GM23338 (cell line): ENCODE measurements around the gene NSG1. TPM values are rescaled to one million over a fixed set of nuclear protein-coding genes. Genes with fewer than 3 reads are reported as not detected.
A peak's percentile ranks its signal among the peaks of the same experiment; 100 is the strongest.

Experiments used
- ATAC-seq: fragments of 200-7000 bp; cut with Tn5 transposase; 3 replicates; pipeline ENCODE4 v1.9.1; 2020
- DNase-seq: peaks from one replicate; pipeline ENCODE4 v3.0.0-alpha.2; 2015; ENCODE audit warnings: low spot score
- H2AFZ ChIP-seq: fragments of 200-600 bp; sonication (generic); 2 replicates; pipeline ENCODE4 v1.8.0; 2016; ENCODE audit warnings: antibody characterized with exemption, mild to moderate bottlenecking, moderate library complexity
- H3F3A ChIP-seq: fragments of 200-600 bp; sonication (generic); replicated peaks from 2 replicates; pipeline ENCODE4 v1.8.0; 2017; ENCODE audit warnings: antibody characterized with exemption, mixed run types, low read depth
- H3K27ac ChIP-seq: fragments of 200-600 bp; sonication (generic); 2 replicates; pipeline ENCODE4 v1.6.1; 2016; ENCODE audit warnings: low read depth
- H3K27me3 ChIP-seq: fragments of 200-600 bp; sonication (generic); 2 replicates; pipeline ENCODE4 v1.8.0; 2016; ENCODE audit warnings: mild to moderate bottlenecking, mixed run types, moderate library complexity; ENCODE audit not compliant: insufficient read depth
- H3K36me3 ChIP-seq: fragments of 200-600 bp; sonication (generic); 2 replicates; pipeline ENCODE4 v1.8.0; 2016; ENCODE audit warnings: mild to moderate bottlenecking; ENCODE audit not compliant: insufficient read depth
- H3K4me1 ChIP-seq: fragments of 200-600 bp; sonication (generic); 2 replicates; pipeline ENCODE4 v1.8.0; 2016; ENCODE audit warnings: mild to moderate bottlenecking, moderate library complexity; ENCODE audit not compliant: insufficient read depth
- H3K4me2 ChIP-seq: fragments of 200-600 bp; sonication (generic); 2 replicates; pipeline ENCODE4 v1.7.1; 2017; ENCODE audit warnings: mixed run types
- H3K4me3 ChIP-seq: fragments of 200-600 bp; sonication (generic); 2 replicates; pipeline ENCODE4 v1.6.1; 2016; ENCODE audit warnings: mixed run types
- H3K79me2 ChIP-seq: fragments of 200-600 bp; sonication (generic); replicated peaks from 2 replicates; pipeline ENCODE4 v1.8.0; 2017; ENCODE audit warnings: mild to moderate bottlenecking; ENCODE audit not compliant: insufficient read depth
- H3K9me2 ChIP-seq: fragments of 200-600 bp; sonication (generic); 2 replicates; pipeline ENCODE4 v1.8.0; 2017; ENCODE audit not compliant: insufficient read depth
- H4K20me1 ChIP-seq: fragments of 200-600 bp; sonication (generic); replicated peaks from 2 replicates; pipeline ENCODE4 v1.8.0; 2017; ENCODE audit warnings: mild to moderate bottlenecking; ENCODE audit not compliant: insufficient read depth
- H3K27ac Mint-ChIP-seq: 2 replicates; pipeline ENCODE4 v1.8.0; 2020; ENCODE audit warnings: inconsistent platforms, mild to moderate bottlenecking, moderate library complexity, mixed read lengths
- H3K27me3 Mint-ChIP-seq: 3 replicates; pipeline ENCODE4 v1.8.0; 2022; ENCODE audit warnings: low read depth, mild to moderate bottlenecking, moderate library complexity, mixed read lengths, inconsistent platforms; ENCODE audit not compliant: insufficient read depth, poor library complexity
- H3K36me3 Mint-ChIP-seq: 3 replicates; pipeline ENCODE4 v1.8.0; 2021; ENCODE audit warnings: low read depth, mild to moderate bottlenecking, inconsistent platforms, moderate library complexity, mixed read lengths
- H3K4me1 Mint-ChIP-seq: 3 replicates; pipeline ENCODE4 v1.8.0; 2020; ENCODE audit warnings: mild to moderate bottlenecking, inconsistent platforms, mixed read lengths
- H3K4me3 Mint-ChIP-seq: 3 replicates; pipeline ENCODE4 v1.8.0; 2021; ENCODE audit warnings: moderate library complexity, mild to moderate bottlenecking, inconsistent platforms, mixed read lengths
- H3K9me3 Mint-ChIP-seq: 3 replicates; pipeline ENCODE4 v1.8.0; 2020; ENCODE audit warnings: moderate library complexity, mild to moderate bottlenecking, inconsistent platforms, mixed read lengths
- CREB1 ChIP-seq: fragments of 250-450 bp; sonication (Bioruptor Pico); IDR thresholded peaks from 2 replicates; pipeline ENCODE4 v1.5.0; 2020; ENCODE audit warnings: low read depth, mild to moderate bottlenecking, moderate library complexity
- EZH2 ChIP-seq: fragments of 200-600 bp; sonication (generic); IDR thresholded peaks from one replicate; pipeline ENCODE4 v1.8.0; 2017; ENCODE audit warnings: antibody characterized with exemption, mild to moderate bottlenecking, low read depth; ENCODE audit not compliant: unreplicated experiment
- EZH2phosphoT487 ChIP-seq: fragments of 200-600 bp; sonication (generic); IDR thresholded peaks from one replicate; pipeline ENCODE4 v1.8.1; 2018; ENCODE audit warnings: antibody characterized with exemption; ENCODE audit not compliant: unreplicated experiment
- JUNB ChIP-seq: IDR thresholded peaks from one replicate; pipeline ENCODE4 v1.6.1; 2016; ENCODE audit warnings: antibody characterized with exemption; ENCODE audit not compliant: unreplicated experiment
- NANOG ChIP-seq: IDR thresholded peaks from 2 replicates; pipeline ENCODE4 v1.6.1; 2016; ENCODE audit warnings: antibody characterized with exemption, borderline replicate concordance
- REST ChIP-seq: IDR thresholded peaks from one replicate; pipeline ENCODE4 v1.6.1; 2018; ENCODE audit warnings: antibody characterized with exemption; ENCODE audit not compliant: unreplicated experiment
- STAT1 ChIP-seq: IDR thresholded peaks from one replicate; pipeline ENCODE4 v1.6.1; 2016; ENCODE audit warnings: antibody characterized with exemption; ENCODE audit not compliant: unreplicated experiment
- ZNF331 ChIP-seq: fragments of 250-450 bp; sonication (Bioruptor Pico); IDR thresholded peaks from 2 replicates; pipeline ENCODE4 v1.5.0; 2020; ENCODE audit warnings: low read depth, mild to moderate bottlenecking, moderate library complexity
- ZNF462 ChIP-seq: fragments of 250-450 bp; sonication (Bioruptor Pico); IDR thresholded peaks from 2 replicates; pipeline ENCODE4 v1.5.0; 2020; ENCODE audit warnings: mild to moderate bottlenecking, moderate library complexity
- polyA plus RNA-seq: library from polyadenylated mRNA; unstranded; fragments of >200 nt; fragmentation: Nextera tagmentation; extraction: Ambion mirVana; gene quantifications from 2 replicates; pipeline ENCODE4 v1.2.1, GENCODE V29; 2016
- total RNA-seq: library from RNA; depleted of rRNA; stranded (reverse); fragments of >200 nt; shearing (Covaris generic); gene quantifications from 2 replicates; pipeline ENCODE4 v1.2.3, GENCODE V29; 2014

Gene NSG1
- total and polyA plus RNA-seq, 2 experiments from 2014 or later = 17.4 to 34.5 TPM

- TF ChIP-seq ZNF462 (CRISPR knock-in tag) (no peak), ZNF331 (no peak), NANOG (no peak), EZH2phosphoT487 (no peak)
These were observed 25.9 kb downstream of the NSG1 start (continued) for GRCh38 chr4:4412641-4413372.

- no peak overlapping the region for H2AFZ ChIP-seq
- DNase-seq (no peak), ATAC-seq (no peak)
- H3K79me2 ChIP-seq = no peaks in the 10 kb centered on the region
- H3K4me1 ChIP-seq = no peaks in the 10 kb centered on the region
- H3K4me1 Mint-ChIP-seq = peaks cover 10% of the 10 kb centered on the region; the same call in 2 of the 3 replicates
- peaks cover 32% of the 10 kb centered on the region for H3K36me3 Mint-ChIP-seq
- H3K4me2 ChIP-seq = no peak overlapping the region
- H3F3A ChIP-seq = no peaks in the 10 kb centered on the region
- H3K27ac Mint-ChIP-seq = peak overlapping the region; percentile 37; the same call in 1 of the 2 replicates
- H3K9me2 ChIP-seq = no peaks in the 10 kb centered on the region
- H3K27ac ChIP-seq = no peak overlapping the region
- no peaks in the 10 kb centered on the region for H3K27me3 ChIP-seq
- H3K27me3 Mint-ChIP-seq = peaks cover 6% of the 10 kb centered on the region
- peaks cover 2% of the 10 kb centered on the region; the same call in 2 of the 3 replicates for H3K9me3 Mint-ChIP-seq
- no peak overlapping the region for H3K4me3 Mint-ChIP-seq
- H3K4me3 ChIP-seq = no peak overlapping the region
- H3K36me3 ChIP-seq = 0 out of 2 replicates have a peak, but pooled peaks cover under 1% of the 10 kb centered on the region
- H4K20me1 ChIP-seq = no peaks in the 10 kb centered on the region
- no peak for TF ChIP-seq STAT1
- TF ChIP-seq CREB1 = no peak
- TF ChIP-seq JUNB = no peak
- TF ChIP-seq EZH2 = no peak
- TF ChIP-seq REST = no peak
These were observed 26.4 kb downstream of the NSG1 start for GRCh38 chr4:4413373-4413725.
